ENCODE results near the gene NME8. TPM values are rescaled to one million over a fixed set of nuclear protein-coding genes. Genes with fewer than 3 reads are reported as not detected.
"Not testable (repeated sequence)": the region's sequence is repeated elsewhere in the genome, so short reads cannot be mapped to it uniquely, and the experiment has no call there.

Gene NME8
- not detected in 2 replicates for total RNA-seq
- polyA plus RNA-seq (2012): not detected

GRCh38 chr7:37848297-37848696 is at the start of gene NME8:
Gene NME8 (plus strand): TSS chr7:37848597. CDS start chr7:37850267, 1,670 bp downstream.
- DNase-seq (ENCODE audit: low read depth): no peak

- no peak for DNase-seq (ENCODE audit: low read depth)
Observed at GRCh38 chr7:37806152-37806551, 42.2 kb upstream of the NME8 start.

- DNase-seq (ENCODE audit: low read depth): not testable (repeated sequence)
Observed at GRCh38 chr7:37812161-37812580, 36.2 kb upstream of the NME8 start.

- no peak for DNase-seq (ENCODE audit: low read depth)
Observed at GRCh38 chr7:37815671-37816371, 32.6 kb upstream of the NME8 start.

- no peak for DNase-seq (ENCODE audit: low read depth)
Observed at GRCh38 chr7:37816922-37817590, 31.3 kb upstream of the NME8 start.

GRCh38 chr7:37817591-37817960 is 30.8 kb upstream of the NME8 start:
- DNase-seq (ENCODE audit: low read depth): no peak

- no peak for DNase-seq (ENCODE audit: low read depth)
Observed at GRCh38 chr7:37817996-37818720, 30.2 kb upstream of the NME8 start.

GRCh38 chr7:37820708-37821468 is 27.5 kb upstream of the NME8 start:
- no peak for DNase-seq (ENCODE audit: low read depth)

GRCh38 chr7:37822946-37823345 is 25.5 kb upstream of the NME8 start:
- DNase-seq (ENCODE audit: low read depth): no peak

- no peak for DNase-seq (ENCODE audit: low read depth)
Observed at GRCh38 chr7:37823557-37823956, 24.8 kb upstream of the NME8 start.

GRCh38 chr7:37825038-37825437 is 23.4 kb upstream of the NME8 start:
- no peak for DNase-seq (ENCODE audit: low read depth)

GRCh38 chr7:37826825-37827224 is 21.6 kb upstream of the NME8 start:
- no peak for DNase-seq (ENCODE audit: low read depth)

- peak; percentile 2 for DNase-seq (ENCODE audit: low read depth)
Observed at GRCh38 chr7:37831244-37831643, 17.2 kb upstream of the NME8 start.

GRCh38 chr7:37832194-37832593 is 16.2 kb upstream of the NME8 start:
- peak; percentile 83 for DNase-seq (ENCODE audit: low read depth)

- peak; percentile 65 for DNase-seq (ENCODE audit: low read depth)
Observed at GRCh38 chr7:37833107-37833817, 15.1 kb upstream of the NME8 start.

- no peak for DNase-seq (ENCODE audit: low read depth)
Observed at GRCh38 chr7:37833818-37834146, 14.6 kb upstream of the NME8 start.

GRCh38 chr7:37853468-37853867 is 5.1 kb downstream of the NME8 start:
- peak; percentile 7 for DNase-seq (ENCODE audit: low read depth)

GRCh38 chr7:37882086-37882485 is 33.7 kb downstream of the NME8 start:
- no peak for DNase-seq (ENCODE audit: low read depth)

- no peak for DNase-seq (ENCODE audit: low read depth)
Observed at GRCh38 chr7:37893359-37893758, 45.0 kb downstream of the NME8 start.

- no peak for DNase-seq (ENCODE audit: low read depth)
Observed at GRCh38 chr7:37894671-37895070, 46.3 kb downstream of the NME8 start.

- DNase-seq (ENCODE audit: low read depth): no peak
Observed at GRCh38 chr7:37899712-37900247, 51.4 kb downstream of the NME8 start.

Data from myocyte (in vitro differentiated cells).